Skin of body (tissue), 2 donors: Measurements from ENCODE around the gene ZNHIT2. TPM values are rescaled to one million over a fixed set of nuclear protein-coding genes. Genes with fewer than 3 reads are reported as not detected.

ENCODE experiments used
- DNase-seq: peaks from one replicate; lab custom pipeline; 2025; lab: John Stamatoyannopoulos, UW
- total RNA-seq: library from RNA; depleted of rRNA; stranded (reverse); fragments of >200 nt; gene quantifications from one replicate; pipeline ENCODE4 v1.2.3, GENCODE V29; 2014

ZNHIT2 gene
- total RNA-seq, 1 donor from 2014 or later = 3.3 TPM

DNA sequence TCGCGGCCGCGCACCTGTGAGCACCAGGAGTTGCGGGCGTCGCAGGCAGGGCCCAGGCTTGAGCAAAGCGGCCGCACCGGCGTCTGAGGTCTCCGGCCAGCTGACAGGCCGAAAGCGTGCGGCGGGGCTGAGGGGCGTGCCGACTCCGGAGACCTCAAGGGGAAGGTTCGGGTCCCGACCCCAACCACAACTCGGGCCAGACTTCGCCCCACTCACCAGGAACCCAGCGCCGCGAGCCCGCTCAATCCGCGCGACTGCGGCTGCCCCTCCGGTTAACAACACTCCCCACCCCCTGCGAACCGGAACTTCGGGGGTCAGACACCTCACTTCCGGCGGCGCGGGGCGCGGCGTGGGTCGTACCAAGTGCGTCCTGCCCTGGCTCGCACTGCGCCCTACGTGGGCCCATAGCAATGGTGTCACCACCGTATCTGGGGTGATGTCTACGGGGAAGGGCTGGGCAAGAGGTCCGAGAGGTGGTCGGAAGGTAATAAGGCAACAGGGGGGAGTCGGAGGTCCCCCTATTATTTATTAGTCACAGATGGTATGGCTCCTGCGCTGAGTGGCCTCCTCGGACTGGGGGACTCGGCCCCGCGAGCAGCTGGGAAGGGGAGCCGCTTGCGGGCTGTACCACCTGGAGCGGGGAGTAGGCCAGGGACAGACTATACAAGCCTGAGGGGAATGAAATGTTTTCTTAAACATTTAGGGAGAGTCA is 16.9 kb upstream of the ZNHIT2 start, which contains the start of gene SYVN1:
Gene SYVN1 (minus strand): TSS at position 280 of the 712 bp plus-strand sequence. CDS start 918 bp downstream, outside the sequence.
- peak; percentile 97 for DNase-seq

DNA sequence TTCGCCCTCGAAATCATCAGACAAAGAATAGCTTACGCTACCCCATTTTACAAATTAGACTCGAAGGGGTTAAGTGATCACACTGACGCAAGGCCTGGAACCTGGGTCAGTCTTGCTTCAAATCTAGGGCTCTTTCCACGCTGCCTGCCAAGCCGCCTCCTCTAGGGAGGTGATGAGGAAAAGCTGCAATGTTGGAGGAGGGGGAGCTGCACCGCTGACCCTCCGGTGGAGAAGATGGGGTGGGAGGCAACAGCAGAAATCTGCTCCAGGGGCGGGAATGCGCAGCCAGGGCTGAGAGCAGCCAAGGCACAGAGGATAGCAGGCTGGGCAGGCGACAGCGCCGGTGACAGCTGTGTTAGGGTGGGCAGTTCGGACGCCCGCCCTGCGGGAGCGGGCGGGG is 16.2 kb upstream of the ZNHIT2 start:
- DNase-seq = peak; percentile 7

DNA sequence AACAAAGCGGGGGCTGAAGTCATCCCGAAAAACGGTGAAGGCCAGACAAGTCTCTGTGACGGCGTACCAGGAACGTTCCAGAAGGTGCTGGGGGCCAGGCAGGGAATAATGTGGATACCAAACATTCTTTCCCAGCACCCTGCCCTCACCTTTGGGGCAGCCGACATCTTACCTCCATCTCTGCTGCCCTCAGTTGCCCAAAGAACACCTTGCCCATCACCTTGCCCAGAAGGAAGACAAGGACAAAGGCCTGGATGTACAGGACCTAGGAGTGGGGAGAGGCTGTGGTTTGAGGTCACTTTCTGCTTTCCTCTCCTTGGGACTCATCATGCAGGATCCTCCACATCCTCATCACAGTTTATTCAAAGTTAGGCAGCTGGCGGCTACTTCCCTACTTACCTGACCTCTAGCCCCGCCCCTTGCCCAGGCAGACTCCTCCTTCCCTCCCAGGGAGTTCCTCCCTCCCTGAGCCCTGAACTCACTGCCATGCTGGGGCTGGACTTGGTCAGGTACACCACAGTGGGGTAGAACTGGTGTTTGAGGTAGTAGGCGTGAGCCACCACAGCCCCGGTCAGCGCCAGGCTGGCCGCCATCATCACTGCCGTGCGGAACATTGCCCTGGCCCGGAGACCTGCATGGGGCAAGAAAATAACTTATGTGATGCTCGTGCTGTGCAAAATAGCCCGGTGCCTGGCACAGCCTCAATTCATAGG is 15.6 kb upstream of the ZNHIT2 start:
- DNase-seq = no peak

DNA sequence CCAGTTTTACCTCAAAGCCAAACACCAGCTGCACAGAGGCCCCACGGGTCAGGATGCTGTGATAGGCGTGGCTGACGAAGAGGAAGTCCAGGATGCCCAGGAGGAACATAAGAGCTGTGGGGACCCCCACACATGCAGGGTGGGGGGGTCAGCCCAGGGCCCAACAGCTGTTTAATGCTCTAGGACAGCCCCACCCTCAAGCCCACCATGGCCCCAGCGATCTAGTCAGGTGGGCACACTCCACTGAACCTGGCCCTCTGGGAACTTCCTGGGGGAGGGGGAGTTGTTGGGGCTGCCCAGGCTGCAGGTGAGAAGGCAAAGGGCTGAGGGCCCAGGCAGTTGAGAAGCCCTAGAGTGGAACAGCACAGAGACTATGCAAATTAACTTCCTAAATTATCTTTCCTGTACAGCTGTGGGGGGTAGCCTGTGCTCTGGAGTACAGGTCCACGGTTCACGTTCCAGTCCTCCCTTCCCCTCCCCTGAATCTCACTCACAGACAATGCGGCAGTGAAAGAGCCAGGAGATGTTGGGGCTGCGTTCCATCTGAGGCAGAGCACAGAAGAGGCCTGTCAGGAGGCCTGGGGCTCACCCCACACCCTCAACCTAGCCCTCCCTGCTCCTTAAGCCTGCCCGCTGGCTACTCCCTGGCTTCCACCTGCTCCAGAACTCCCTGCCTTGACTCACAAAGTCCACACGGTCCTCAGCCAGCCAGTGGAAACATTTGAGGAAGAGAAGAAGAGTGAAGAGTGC is 14.9 kb upstream of the ZNHIT2 start:
- DNase-seq = no peak

- DNase-seq = no peak
These were observed 14.4 kb upstream of the ZNHIT2 start for GRCh38 chr11:65131895-65132237.

GRCh38 chr11:65131417-65131776 is 13.9 kb upstream of the ZNHIT2 start:
- no peak for DNase-seq

DNA sequence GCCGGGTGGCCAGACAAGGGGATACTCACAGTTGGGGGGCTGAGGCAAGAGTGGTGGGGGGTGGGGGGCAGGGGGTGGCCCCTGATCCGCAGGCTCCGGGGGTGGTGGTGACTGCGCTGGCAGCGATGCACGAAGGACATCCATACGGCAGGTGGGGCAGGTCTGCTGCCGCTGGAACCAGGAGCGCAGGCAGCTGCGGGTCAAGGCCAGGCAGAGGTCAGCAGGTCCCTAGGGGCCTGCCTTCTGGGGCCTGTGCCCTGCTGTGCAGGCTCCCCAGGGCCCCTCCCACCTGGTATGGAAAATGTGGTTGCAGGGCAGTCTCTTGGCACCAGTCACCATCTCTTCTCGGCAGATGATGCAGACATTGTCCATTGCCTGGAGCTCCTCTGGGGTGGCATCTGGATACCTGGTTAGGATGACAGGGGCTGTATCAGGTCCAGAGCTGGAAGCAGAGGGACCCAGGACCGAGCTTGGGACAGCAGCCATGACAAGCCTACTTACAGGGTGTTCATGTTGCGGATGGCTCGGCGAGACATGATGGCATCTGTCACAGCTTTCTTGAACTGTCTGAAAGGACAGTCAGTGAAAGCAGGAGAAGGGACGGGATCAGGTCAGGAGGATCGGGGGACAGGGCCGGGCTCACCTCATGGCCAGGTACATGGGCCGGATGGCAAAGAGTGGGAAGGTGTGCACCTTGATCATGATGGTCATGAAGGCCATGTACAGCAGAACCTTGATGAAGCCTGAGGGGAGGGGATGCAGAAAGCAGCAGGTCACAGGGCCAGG is 13.3 kb upstream of the ZNHIT2 start:
- DNase-seq = no peak

DNA sequence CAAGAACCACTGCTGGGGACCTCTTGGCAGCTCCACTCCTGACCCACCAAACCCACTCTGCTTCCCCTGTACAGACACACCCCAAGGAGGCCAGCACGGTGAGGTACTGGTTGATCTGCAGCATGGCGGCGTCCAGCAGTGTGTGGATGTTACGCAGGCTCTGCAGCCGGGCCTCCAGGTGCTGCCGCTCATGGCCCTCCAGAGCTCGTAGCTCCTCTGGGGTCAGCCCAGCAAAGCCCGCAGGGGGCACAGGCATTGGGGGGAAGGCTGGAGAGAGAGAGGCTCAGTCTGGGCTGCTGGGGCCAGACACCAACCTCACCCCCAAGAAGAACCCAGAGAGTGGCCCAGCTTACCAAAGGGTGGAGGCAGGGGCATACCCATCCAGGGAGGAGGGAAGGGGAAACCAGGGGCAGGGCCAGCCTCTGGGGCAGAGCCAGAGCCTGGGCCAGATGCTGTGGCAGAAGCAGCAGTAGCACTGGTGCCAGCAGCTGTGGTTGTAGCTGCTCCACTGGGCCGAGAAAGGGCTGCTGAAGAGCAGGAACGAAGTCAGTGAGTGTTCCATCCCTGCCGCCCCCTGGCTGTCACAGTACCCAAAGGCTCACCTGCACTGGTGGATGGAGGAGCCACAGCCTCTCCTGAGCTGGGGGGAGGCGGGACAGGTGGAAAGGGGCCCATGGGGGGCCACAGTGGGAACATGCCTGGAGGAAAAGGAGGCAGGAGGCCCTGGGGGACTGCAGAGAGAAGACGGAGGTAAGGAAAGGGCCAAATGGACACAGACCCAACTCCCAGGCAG is 12.3 kb upstream of the ZNHIT2 start:
- DNase-seq = no peak

- DNase-seq = no peak
These were observed 11.0 kb upstream of the ZNHIT2 start for GRCh38 chr11:65128182-65129145.

DNA sequence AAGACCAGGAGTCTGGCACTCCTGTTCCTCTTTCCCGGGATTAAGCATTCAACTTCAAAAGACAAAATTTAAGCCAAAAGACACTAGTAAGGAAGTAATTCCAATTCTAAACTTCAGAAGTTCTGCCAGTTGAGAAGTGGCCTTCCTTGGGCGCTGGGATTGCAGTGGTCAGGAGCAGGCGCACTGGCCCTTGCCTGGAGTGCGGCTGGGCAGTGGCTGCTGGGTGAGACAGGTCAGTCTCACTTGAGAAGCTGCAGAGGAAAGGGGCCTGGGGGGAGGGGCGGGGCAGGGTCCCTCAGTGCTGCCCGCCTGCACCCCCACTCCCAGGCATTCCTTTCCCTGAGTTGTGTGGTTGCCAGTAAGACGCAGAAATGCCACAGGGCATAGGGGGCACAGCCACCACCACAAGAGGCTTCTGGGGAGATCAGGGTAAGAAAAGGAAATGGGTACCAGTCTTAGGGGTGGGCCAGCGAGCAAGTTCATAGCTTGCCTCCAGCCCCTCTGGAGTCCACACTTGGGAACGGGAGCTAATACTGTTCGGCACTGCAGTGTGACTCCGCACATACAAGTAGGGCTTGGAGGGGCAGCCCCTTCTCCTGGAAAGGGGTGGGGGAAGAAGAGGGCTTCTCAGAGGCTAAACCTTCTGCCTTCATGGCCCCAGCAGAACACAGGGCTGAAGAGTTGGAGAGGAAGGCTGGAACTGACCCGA is 10.1 kb upstream of the ZNHIT2 start:
- no peak for DNase-seq

- DNase-seq = no peak
These were observed 9.2 kb upstream of the ZNHIT2 start for GRCh38 chr11:65126624-65127274.

- DNase-seq = no peak
These were observed 7.9 kb upstream of the ZNHIT2 start for GRCh38 chr11:65125197-65126056.

DNA sequence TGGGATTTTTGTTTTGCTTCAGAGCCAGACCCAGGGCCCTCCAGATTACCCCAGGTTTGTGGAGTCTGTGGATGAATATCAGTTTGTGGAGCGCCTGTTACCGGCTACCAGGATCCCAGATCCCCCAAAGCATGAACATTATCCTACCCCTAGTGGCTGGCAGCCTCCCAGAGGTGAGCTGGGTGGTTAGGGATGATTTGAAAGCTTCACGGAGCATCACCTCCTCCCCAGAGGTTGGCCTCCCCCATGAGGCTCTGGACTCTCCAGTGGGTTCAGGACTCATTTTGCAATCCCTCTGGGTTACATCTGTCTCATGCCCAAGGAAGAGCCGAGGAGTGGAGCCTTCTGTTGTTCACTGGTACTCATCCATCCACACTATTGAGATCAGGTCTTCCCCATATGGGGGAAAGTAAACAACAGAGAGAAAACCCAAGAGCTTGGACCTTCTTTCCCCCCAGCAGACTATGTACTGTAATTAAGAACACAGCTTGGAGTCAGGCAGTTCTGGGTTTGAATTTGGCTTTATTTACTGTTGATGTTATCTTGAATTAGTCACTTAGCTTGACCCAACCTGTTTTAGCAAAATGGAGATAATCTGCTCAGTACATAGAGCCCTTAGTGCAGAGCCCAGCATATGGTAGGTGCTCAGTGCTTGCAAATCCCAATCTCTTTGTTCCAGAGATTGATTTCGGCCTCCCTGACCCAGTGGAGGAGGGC is 7.1 kb upstream of the ZNHIT2 start:
- DNase-seq = no peak

DNA sequence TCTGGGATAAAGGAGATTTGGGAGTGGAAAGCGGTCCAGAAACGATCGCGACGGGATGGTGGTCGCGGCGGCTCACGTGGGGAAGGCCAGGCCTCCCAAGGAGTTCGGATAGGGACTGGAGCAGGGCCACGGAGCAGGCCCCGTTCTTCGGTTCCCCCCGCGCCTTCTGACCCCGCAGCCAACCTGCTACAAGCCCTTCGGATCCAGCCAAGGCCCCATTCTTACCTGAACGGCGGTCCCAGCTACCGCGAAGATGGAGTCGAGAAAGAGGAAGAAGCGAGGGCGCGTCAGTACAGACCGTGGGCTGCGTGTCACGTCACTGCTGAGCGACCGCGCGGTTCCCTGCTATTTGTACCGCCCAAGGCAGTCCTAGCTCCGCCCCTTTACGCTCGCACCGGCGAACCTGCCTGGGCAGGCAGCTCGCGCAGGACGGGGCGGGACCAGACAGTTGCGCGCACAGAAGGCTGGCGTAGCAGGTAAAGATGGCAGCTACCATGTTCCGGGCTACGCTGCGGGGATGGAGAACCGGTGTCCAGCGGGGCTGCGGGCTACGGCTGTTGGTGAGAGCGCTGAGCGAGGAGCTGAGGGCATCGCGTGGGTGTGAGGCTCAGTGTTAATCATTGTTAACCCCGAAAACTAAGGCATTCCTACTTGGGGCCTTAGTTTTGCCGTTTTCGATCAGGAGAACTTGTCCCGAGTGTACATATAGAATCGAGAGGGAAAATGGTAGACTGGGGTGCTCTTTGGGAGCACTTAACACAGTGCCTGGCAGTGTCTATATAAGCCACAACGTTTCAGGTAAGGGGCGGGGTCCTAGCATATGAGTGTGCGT is 4.6 kb upstream of the ZNHIT2 start, which contains the start of the genes FAU and MRPL49:
Gene FAU (minus strand): TSS at position 270 of the 832 bp plus-strand sequence. CDS start 321 bp downstream, outside the sequence.
Gene MRPL49 (plus strand): TSS at position 457 of the 832 bp plus-strand sequence. CDS start 26 bp downstream, at position 483.
- DNase-seq = peak; percentile 95

DNA sequence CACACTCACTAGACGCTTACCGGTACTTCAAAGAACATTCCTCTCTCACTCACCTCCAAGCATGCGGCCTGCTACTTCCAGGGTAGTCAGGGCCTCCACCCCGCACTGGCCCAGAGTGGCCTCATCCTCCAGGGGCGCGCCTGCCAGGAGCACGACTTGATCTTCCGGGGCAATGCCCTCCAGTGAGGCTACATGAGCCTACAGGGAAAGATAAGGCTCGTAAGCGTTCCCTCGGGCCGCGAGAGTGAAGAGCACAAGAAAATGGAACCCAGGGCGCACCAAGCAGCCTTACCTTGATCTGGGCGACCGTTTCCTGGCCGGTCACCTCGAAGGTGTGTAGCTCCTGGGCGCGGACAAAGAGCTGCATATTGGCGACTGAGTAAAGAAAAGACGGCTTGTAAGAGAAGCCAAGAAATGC is 4.0 kb upstream of the ZNHIT2 start:
- no peak for DNase-seq

DNA sequence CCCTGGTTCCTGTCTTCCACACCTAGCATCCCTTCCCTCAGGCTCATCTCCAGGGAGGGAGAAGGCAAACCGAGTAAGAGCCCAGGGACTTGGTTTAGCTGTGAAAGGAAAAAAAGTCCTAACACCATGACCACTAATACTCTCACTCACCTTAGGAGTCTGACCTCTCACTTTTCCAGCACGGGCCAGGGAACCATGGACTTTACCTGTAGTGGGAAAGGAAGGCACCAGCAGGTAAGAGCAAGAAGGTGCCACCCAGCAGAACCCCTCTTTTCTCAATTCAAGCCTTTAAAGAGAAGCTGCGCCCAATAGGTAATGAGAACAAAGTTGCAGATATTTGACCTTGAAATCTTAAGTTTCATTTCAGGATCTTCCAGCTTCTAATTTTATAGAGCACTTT is 3.3 kb upstream of the ZNHIT2 start:
- DNase-seq = no peak
